Type B pancreatic cell (in vitro differentiated cells): ENCODE results near the gene CES2. TPM values are rescaled to one million over a fixed set of nuclear protein-coding genes. Genes with fewer than 3 reads are reported as not detected.

Experiments used
- DNase-seq: peaks from one replicate; pipeline ENCODE4 v3.0.0; 2021; ENCODE audit warnings: mixed read lengths; ENCODE audit not compliant: unreplicated experiment; ENCODE audit errors: extremely low spot score
- H3K27ac Mint-ChIP-seq: 2 replicates; pipeline ENCODE4 v1.8.0; 2021; ENCODE audit warnings: mild to moderate bottlenecking, mixed read lengths
- H3K27me3 Mint-ChIP-seq: 2 replicates; pipeline ENCODE4 v1.8.0; 2021; ENCODE audit warnings: mixed read lengths
- H3K36me3 Mint-ChIP-seq: 2 replicates; pipeline ENCODE4 v1.8.0; 2021; ENCODE audit warnings: mixed read lengths
- H3K4me1 Mint-ChIP-seq: one replicate; pipeline ENCODE4 v1.8.0; 2021; ENCODE audit warnings: mixed read lengths; ENCODE audit not compliant: unreplicated experiment
- H3K4me3 Mint-ChIP-seq: 2 replicates; pipeline ENCODE4 v1.8.0; 2021; ENCODE audit warnings: mild to moderate bottlenecking, mixed read lengths
- H3K9me3 Mint-ChIP-seq: 2 replicates; pipeline ENCODE4 v1.8.0; 2021; ENCODE audit warnings: mixed read lengths
- total RNA-seq: library from RNA; stranded (reverse); gene quantifications from 2 replicates; pipeline ENCODE4 v1.2.1, GENCODE V29; 2021; ENCODE audit warnings: low replicate concordance
- TF ChIP-seq, protein P1 (sequence below): fragments of 200-600 bp; sonication (generic); conservative IDR thresholded peaks from 2 replicates; pipeline ENCODE4 v1.5.0; 2021; ENCODE audit warnings: antibody characterized with exemption, mild to moderate bottlenecking

Gene CES2
- total RNA-seq, 1 donor from 2014 or later: 44.9 TPM

- H3K27ac Mint-ChIP-seq: no peak within 1 kb of the TSS
- DNase-seq: no peak
- no peaks in the 10 kb centered on the region for H3K4me1 Mint-ChIP-seq
- H3K36me3 Mint-ChIP-seq: peaks cover 3% of the 10 kb centered on the region
- H3K4me3 Mint-ChIP-seq: peak within 1 kb of the TSS; percentile 79
- no peaks in the 10 kb centered on the region for H3K9me3 Mint-ChIP-seq
- peaks cover 59% of the 10 kb centered on the region for H3K27me3 Mint-ChIP-seq
- TF ChIP-seq, protein P1, sequence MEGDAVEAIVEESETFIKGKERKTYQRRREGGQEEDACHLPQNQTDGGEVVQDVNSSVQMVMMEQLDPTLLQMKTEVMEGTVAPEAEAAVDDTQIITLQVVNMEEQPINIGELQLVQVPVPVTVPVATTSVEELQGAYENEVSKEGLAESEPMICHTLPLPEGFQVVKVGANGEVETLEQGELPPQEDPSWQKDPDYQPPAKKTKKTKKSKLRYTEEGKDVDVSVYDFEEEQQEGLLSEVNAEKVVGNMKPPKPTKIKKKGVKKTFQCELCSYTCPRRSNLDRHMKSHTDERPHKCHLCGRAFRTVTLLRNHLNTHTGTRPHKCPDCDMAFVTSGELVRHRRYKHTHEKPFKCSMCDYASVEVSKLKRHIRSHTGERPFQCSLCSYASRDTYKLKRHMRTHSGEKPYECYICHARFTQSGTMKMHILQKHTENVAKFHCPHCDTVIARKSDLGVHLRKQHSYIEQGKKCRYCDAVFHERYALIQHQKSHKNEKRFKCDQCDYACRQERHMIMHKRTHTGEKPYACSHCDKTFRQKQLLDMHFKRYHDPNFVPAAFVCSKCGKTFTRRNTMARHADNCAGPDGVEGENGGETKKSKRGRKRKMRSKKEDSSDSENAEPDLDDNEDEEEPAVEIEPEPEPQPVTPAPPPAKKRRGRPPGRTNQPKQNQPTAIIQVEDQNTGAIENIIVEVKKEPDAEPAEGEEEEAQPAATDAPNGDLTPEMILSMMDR: no peak
These were observed 9.9 kb upstream of the CES2 start, which contains the start of gene RRAD for GRCh38 chr16:66925322-66925840. RRAD (minus strand) TSS chr16:66925535; CDS start chr16:66925179, 356 bp downstream.

DNA sequence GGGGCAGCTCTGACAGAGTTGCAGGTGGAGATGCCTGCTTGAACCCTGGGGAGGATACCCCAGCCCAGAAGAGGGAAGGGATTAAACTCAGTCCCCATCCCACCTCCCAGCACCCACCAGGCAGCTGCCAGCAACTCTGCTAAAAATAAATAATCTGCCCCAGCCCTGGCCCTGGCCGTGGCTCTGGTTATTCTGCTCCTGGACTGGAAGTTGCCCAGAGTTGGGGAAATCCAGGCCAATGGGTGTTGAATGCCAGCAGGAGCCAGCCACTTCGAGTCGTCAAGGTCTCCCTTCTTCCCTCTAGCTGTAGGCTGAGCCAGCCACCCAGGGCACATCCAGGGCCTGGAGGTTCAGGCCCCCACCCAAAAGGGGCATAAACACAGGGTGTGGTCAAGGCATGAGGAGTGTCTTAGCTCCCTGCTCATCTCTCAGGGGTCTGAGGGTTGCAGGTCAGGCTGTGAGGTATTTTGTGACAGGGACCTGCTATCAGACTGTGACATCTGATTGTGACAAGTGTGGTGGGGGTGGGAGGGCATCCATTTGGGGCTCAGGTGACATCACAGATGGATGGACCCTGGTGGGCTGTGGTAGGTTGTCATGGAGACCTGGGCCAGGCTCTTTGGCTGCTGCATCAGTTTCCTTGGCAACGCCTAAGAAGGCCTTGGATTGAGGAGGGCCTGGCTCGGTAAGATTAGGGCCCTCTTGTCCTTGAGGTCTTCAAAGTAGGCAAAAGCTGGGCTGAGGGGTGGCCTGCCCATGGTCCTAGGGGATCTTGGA, 9.0 kb upstream of the CES2 start:
- TF ChIP-seq, protein P1: no peak
- H3K27me3 Mint-ChIP-seq: peaks cover 52% of the 10 kb centered on the region
- H3K27ac Mint-ChIP-seq: no peak overlapping the region
- H3K9me3 Mint-ChIP-seq: no peaks in the 10 kb centered on the region
- no peak for DNase-seq
- H3K36me3 Mint-ChIP-seq: peaks cover 3% of the 10 kb centered on the region
- peak overlapping the region; percentile 22 for H3K4me3 Mint-ChIP-seq
- H3K4me1 Mint-ChIP-seq: no peaks in the 10 kb centered on the region

- H3K27me3 Mint-ChIP-seq: peaks cover 50% of the 10 kb centered on the region
- H3K4me1 Mint-ChIP-seq: no peaks in the 10 kb centered on the region
- H3K27ac Mint-ChIP-seq: no peak overlapping the region
- peaks cover 7% of the 10 kb centered on the region for H3K36me3 Mint-ChIP-seq
- H3K9me3 Mint-ChIP-seq: no peaks in the 10 kb centered on the region
- DNase-seq: no peak
- TF ChIP-seq, protein P1: no peak
- no peak overlapping the region for H3K4me3 Mint-ChIP-seq
These were observed 8.3 kb upstream of the CES2 start for GRCh38 chr16:66926961-66927436.

GRCh38 chr16:66927918-66928649, 7.2 kb upstream of the CES2 start:
- peaks cover 5% of the 10 kb centered on the region for H3K4me1 Mint-ChIP-seq
- peak overlapping the region; percentile 36 for H3K4me3 Mint-ChIP-seq
- H3K27me3 Mint-ChIP-seq: peaks cover 46% of the 10 kb centered on the region
- H3K9me3 Mint-ChIP-seq: no peaks in the 10 kb centered on the region
- H3K27ac Mint-ChIP-seq: peak overlapping the region; percentile 82
- TF ChIP-seq, protein P1: no peak
- H3K36me3 Mint-ChIP-seq: peaks cover 7% of the 10 kb centered on the region
- DNase-seq: no peak

GRCh38 chr16:66928702-66929388, 6.5 kb upstream of the CES2 start:
- Mint-ChIP-seq H3K27me3 (peaks cover 39% of the 10 kb centered on the region), H3K4me3 (no peak overlapping the region), H3K36me3 (peaks cover 4% of the 10 kb centered on the region), H3K9me3 (no peaks in the 10 kb centered on the region), H3K4me1 (peaks cover 13% of the 10 kb centered on the region), H3K27ac (no peak overlapping the region)
- TF ChIP-seq, protein P1: peak; percentile 53
- no peak for DNase-seq
